Calu3 (cell line): Measurements from ENCODE around the gene COMMD1. TPM values are rescaled to one million over a fixed set of nuclear protein-coding genes. Genes with fewer than 3 reads are reported as not detected.
"Not testable (repeated sequence)": the region's sequence is repeated elsewhere in the genome, so short reads cannot be mapped to it uniquely, and the experiment has no call there.

Experiments
- BruUV-seq: library from RNA; stranded (reverse); fragments of 400-500 nt; replicated peaks from 2 replicates; lab custom pipeline; 2021; lab: Mats Ljungman, UMichigan
- CTCF ChIA-PET: fragments of 300-600 bp; sonication (Branson Sonifier 250); formaldehyde crosslinking; loops from one replicate; lab custom pipeline; 2022; ENCODE audit warnings: antibody characterized with exemption; lab: Charles Lee
- DNase-seq: peaks from one replicate; pipeline ENCODE4 v3.0.0; 2022
- H3K27ac Mint-ChIP-seq: one replicate; pipeline ENCODE4 v1.8.0; 2022; ENCODE audit warnings: mixed read lengths; ENCODE audit not compliant: unreplicated experiment
- H3K27me3 Mint-ChIP-seq: one replicate; pipeline ENCODE4 v1.8.0; 2022; ENCODE audit warnings: mixed read lengths; ENCODE audit not compliant: unreplicated experiment
- H3K36me3 Mint-ChIP-seq: one replicate; pipeline ENCODE4 v1.8.0; 2022; ENCODE audit warnings: mild to moderate bottlenecking, moderate library complexity, mixed read lengths; ENCODE audit not compliant: insufficient read depth, unreplicated experiment
- H3K4me1 Mint-ChIP-seq: one replicate; pipeline ENCODE4 v1.8.0; 2022; ENCODE audit warnings: mild to moderate bottlenecking, low read depth, mixed read lengths; ENCODE audit not compliant: unreplicated experiment
- H3K4me3 Mint-ChIP-seq: one replicate; pipeline ENCODE4 v1.8.0; 2022; ENCODE audit warnings: mild to moderate bottlenecking, low read depth, moderate library complexity, mixed read lengths; ENCODE audit not compliant: unreplicated experiment
- H3K9me3 Mint-ChIP-seq: one replicate; pipeline ENCODE4 v1.8.0; 2022; ENCODE audit warnings: low read depth, mixed read lengths; ENCODE audit not compliant: unreplicated experiment
- CTCF ChIP-seq: fragments of 200-600 bp; IDR thresholded peaks from one replicate; pipeline ENCODE4 v1.8.0; 2022; ENCODE audit warnings: antibody characterized with exemption; ENCODE audit not compliant: unreplicated experiment
- intact Hi-C: fragments of 100-400 bp; cut with micrococcal nuclease; formaldehyde crosslinking; loops from one replicate; pipeline ENCODE4 v1.10.0; 2022; ENCODE audit not compliant: unreplicated experiment
- total RNA-seq: library from RNA; stranded (reverse); gene quantifications from 2 replicates; pipeline ENCODE4 v1.2.3, GENCODE V29; 2022

COMMD1 gene
- total RNA-seq, 1 experiment from 2014 or later, result 19.4 TPM

- BruUV-seq, result no TSS peak
- DNase-seq, result no peak
- H3K36me3 Mint-ChIP-seq, result no peaks in the 10 kb centered on the region
- H3K4me3 Mint-ChIP-seq, result no peak overlapping the region
- H3K27ac Mint-ChIP-seq, result no peak overlapping the region
- CTCF ChIA-PET, result interaction anchor here (0.6 kb wide), 1 partner anchor 61 kb away, joined by 6 read pairs; no protein-coding TSS in a partner anchor
- intact Hi-C loops, result no loop called here
- no peak for TF ChIP-seq CTCF
- H3K4me1 Mint-ChIP-seq, result peaks cover 16% of the 10 kb centered on the region
- H3K27me3 Mint-ChIP-seq, result no peaks in the 10 kb centered on the region
- H3K9me3 Mint-ChIP-seq, result no peaks in the 10 kb centered on the region
Measured at GRCh38 chr2:61951881-61952280, 46.4 kb downstream of the COMMD1 start.

GRCh38 chr2:61952288-61952687 lies 46.8 kb downstream of the COMMD1 start:
- no peak overlapping the region for H3K27ac Mint-ChIP-seq
- intact Hi-C loops, result no loop called here
- H3K4me3 Mint-ChIP-seq, result no peak overlapping the region
- CTCF ChIA-PET, result no interaction called here
- TF ChIP-seq CTCF, result no peak
- H3K9me3 Mint-ChIP-seq, result no peaks in the 10 kb centered on the region
- BruUV-seq, result no TSS peak
- peaks cover 16% of the 10 kb centered on the region for H3K4me1 Mint-ChIP-seq
- DNase-seq, result no peak
- no peaks in the 10 kb centered on the region for H3K36me3 Mint-ChIP-seq
- no peaks in the 10 kb centered on the region for H3K27me3 Mint-ChIP-seq

GRCh38 chr2:61954856-61955255 lies 49.4 kb downstream of the COMMD1 start:
- BruUV-seq, intact Hi-C loops: not testable (repeated sequence)
- CTCF ChIA-PET, result interaction anchor here (0.6 to 0.7 kb wide), 2 partner anchors 9 to 525 kb away, joined by 3 to 5 read pairs; no protein-coding TSS in a partner anchor

GRCh38 chr2:61959381-61960293 lies 54.2 kb downstream of the COMMD1 start:
- Mint-ChIP-seq H3K36me3 (no peaks in the 10 kb centered on the region), H3K4me3 (no peak overlapping the region), H3K4me1 (no peaks in the 10 kb centered on the region), H3K27ac (no peak overlapping the region), H3K9me3 (no peaks in the 10 kb centered on the region), H3K27me3 (no peaks in the 10 kb centered on the region)
- intact Hi-C loops, result no loop called here
- CTCF ChIA-PET, result interaction anchor here (0.6 kb wide), 1 partner anchor 697 kb away, joined by 4 read pairs; no protein-coding TSS in a partner anchor
- TF ChIP-seq CTCF, result no peak
- BruUV-seq, result no TSS peak
- DNase-seq, result no peak

More at GRCh38 chr2:61954856-61955255, 49.4 kb downstream of the COMMD1 start:
- not testable (repeated sequence) for H3K4me1 Mint-ChIP-seq, H3K27me3 Mint-ChIP-seq, H3K9me3 Mint-ChIP-seq, H3K36me3 Mint-ChIP-seq, H3K27ac Mint-ChIP-seq, H3K4me3 Mint-ChIP-seq, DNase-seq
